GM13976 (cell line): Measurements from ENCODE around the gene VDAC1.

Experiments
- DNase-seq: peaks from one replicate; pipeline ENCODE4 v3.0.0; 2012; ENCODE audit warnings: low spot score
- CTCF ChIP-seq: IDR thresholded peaks from 2 replicates; pipeline ENCODE4 v1.5.1; 2012; ENCODE audit warnings: borderline replicate concordance, mild to moderate bottlenecking; ENCODE audit not compliant: insufficient read depth; ENCODE audit errors: extremely low read depth, missing control alignments, control extremely low read depth
- in situ Hi-C: fragments of 300-500 bp; cut with MboI; formaldehyde crosslinking; loops from one replicate; pipeline ENCODE4 v1.12.0; 2022; ENCODE audit warnings: low sequenced_read_pairs, mixed read lengths, inconsistent platforms; ENCODE audit not compliant: unreplicated experiment

The VDAC1 gene

GRCh38 chr5:134018154-134018985 lies 13.6 kb upstream of the VDAC1 start:
- no peak for TF ChIP-seq CTCF
- no peak for DNase-seq
- in situ Hi-C loops, result no loop called here

- no peak for TF ChIP-seq CTCF
- DNase-seq, result no peak
- in situ Hi-C loops, result no loop called here
Observed at GRCh38 chr5:134008266-134008749, 3.5 kb upstream of the VDAC1 start.

- DNase-seq, result no peak
- in situ Hi-C loops, result no loop called here
- no peak for TF ChIP-seq CTCF
Observed at GRCh38 chr5:134007581-134008265, 2.9 kb upstream of the VDAC1 start.

GRCh38 chr5:134006115-134006514 lies 1.3 kb upstream of the VDAC1 start:
- TF ChIP-seq CTCF, result no peak
- DNase-seq, result no peak
- in situ Hi-C loops, result no loop called here

GRCh38 chr5:134005417-134006061 lies 764 bp upstream of the VDAC1 start:
- in situ Hi-C loops, result no loop called here
- no peak for DNase-seq
- TF ChIP-seq CTCF, result no peak

GRCh38 chr5:134003817-134004625 lies 754 bp downstream of the VDAC1 start:
- peak; percentile 81 for DNase-seq
- in situ Hi-C loops, result no loop called here
- no peak for TF ChIP-seq CTCF
